Fibroblast of lung (primary cell): ENCODE data around the gene ELMO1.

Source experiments
- CTCF ChIP-seq, 2 donors: IDR thresholded peaks in 1 of 2; conservative IDR thresholded peaks in 1 of 2; 1 replicate in 1 of 2; 2 replicates in 1 of 2; pipeline ENCODE4 v1.5.1; 2011 to 2012; ENCODE audit warnings: low read length in 2 of 2, control low read depth in 1 of 2, inconsistent platforms in 1 of 2, low read depth in 1 of 2, mild to moderate bottlenecking in 1 of 2
- EZH2 ChIP-seq: IDR thresholded peaks from 2 replicates; pipeline ENCODE4 v1.5.1; 2012; ENCODE audit warnings: low read length, control low read depth, mild to moderate bottlenecking; ENCODE audit errors: missing control alignments

GRCh38 chr7:37218956-37219355, 229.7 kb downstream of the ELMO1 start:
- no peak for TF ChIP-seq CTCF (conservative IDR thresholded peaks at IDR 0.05 in 1 of 2, IDR thresholded peaks at IDR 0.05 in 1 of 2; ENCODE audit: low read depth in 1 of 2, low read length in 2 of 2)
- no peak for TF ChIP-seq EZH2
